Activated T-helper 1 cell treated with Interleukin-2 at 50 U/mL for 16 hours (primary cell): Measurements from ENCODE around the gene PCDHB11.
"Not testable (repeated sequence)": the region's sequence is repeated elsewhere in the genome, so short reads cannot be mapped to it uniquely, and the experiment has no call there.

ENCODE experiments used
- DNase-seq: peaks from one replicate; pipeline ENCODE4 v3.0.0-alpha.2; 2020; ENCODE audit warnings: low read depth

The PCDHB11 gene

GRCh38 chr5:141241496-141241895 lies 42.1 kb downstream of the PCDHB11 start:
- DNase-seq, result no peak

- DNase-seq, result no peak
Measured at GRCh38 chr5:141245250-141245717, 45.9 kb downstream of the PCDHB11 start, which contains the start of gene PCDHB15. TSS of gene PCDHB15 (plus strand) at chr5:141245395. CDS start at chr5:141245579, 184 bp downstream.

- DNase-seq, result not testable (repeated sequence)
Measured at GRCh38 chr5:141246971-141247370, 47.5 kb downstream of the PCDHB11 start.

- DNase-seq, result not testable (repeated sequence)
Measured at GRCh38 chr5:141247434-141247833, 48.0 kb downstream of the PCDHB11 start.

- DNase-seq, result no peak
Measured at GRCh38 chr5:141250576-141250975, 51.1 kb downstream of the PCDHB11 start.
